Measurements from ENCODE around the gene CAPN8. TPM values are rescaled to one million over a fixed set of nuclear protein-coding genes. Genes with fewer than 3 reads are reported as not detected.

Gene CAPN8
- total RNA-seq, result not detected

GRCh38 chr1:223665592-223666312 lies at the start of gene CAPN8:
Gene CAPN8, minus strand, starts transcription at chr1:223665701. Its CDS starts 55 bp downstream, at chr1:223665646.

GRCh38 chr1:223712194-223712849 lies 46.8 kb upstream of the CAPN8 start, which contains the start of gene CAPN2:
Gene CAPN2, plus strand, starts transcription at chr1:223712539. Its CDS starts 102 bp downstream, at chr1:223712641.

Small RNAs within 50 kb of the gene (small RNA-seq; reads per million reads assigned to genes)
- gene RNU6-1248P (ENCODE audit: low replicate concordance) (not detected), gene SNRPEP10 (ENCODE audit: low replicate concordance) (not detected)

Other genes starting within 250 kb of the CAPN8 start
- gene CAPN2, start 46.8 kb upstream of the CAPN8 start, total RNA-seq, result 46.6 TPM
- gene TP53BP2, start 180.2 kb upstream of the CAPN8 start, total RNA-seq, result 67.3 TPM